Testis (tissue), 3 donors: ENCODE data around the gene SUSD6. TPM values are rescaled to one million over a fixed set of nuclear protein-coding genes. Genes with fewer than 3 reads are reported as not detected.

Experiments used
- DNase-seq: peaks from one replicate; pipeline ENCODE4 v3.0.0-alpha.2; 2019
- H3K27ac ChIP-seq, 2 donors: fragments of 200-600 bp; sonication (generic); one replicate each; pipeline ENCODE4 v1.5.1; 2019
- H3K27me3 ChIP-seq: fragments of 200-600 bp; sonication (generic); one replicate; pipeline ENCODE4 v1.5.1; 2019
- H3K36me3 ChIP-seq: fragments of 200-600 bp; sonication (generic); one replicate; pipeline ENCODE4 v1.5.1; 2017; ENCODE audit warnings: low read depth; ENCODE audit errors: missing control alignments
- H3K4me1 ChIP-seq: fragments of 200-600 bp; sonication (generic); one replicate; pipeline ENCODE4 v1.5.1; 2019
- H3K4me3 ChIP-seq, 2 donors: fragments of 200-600 bp; sonication (generic); one replicate each; pipeline ENCODE4 v1.5.1; 2017 to 2019
- H3K9me3 ChIP-seq: fragments of 200-600 bp; sonication (generic); one replicate; pipeline ENCODE4 v1.5.1; 2017
- CTCF ChIP-seq, 3 experiments: fragments of 450-650 bp in 2 of 3; fragments of 200-600 bp in 1 of 3; sonication (generic) in 1 of 3; IDR thresholded peaks; one replicate each; pipeline ENCODE4 v1.5.1; 2016 to 2019; ENCODE audit warnings: antibody characterized with exemption in 3 of 3, mild to moderate bottlenecking in 2 of 3, moderate library complexity in 1 of 3
- POLR2A ChIP-seq: fragments of 450-650 bp; IDR thresholded peaks from one replicate; pipeline ENCODE4 v1.6.1; 2017; ENCODE audit warnings: antibody characterized with exemption, mild to moderate bottlenecking, moderate library complexity
- WGBS, 2 donors: methylation state at CpG; one replicate each; pipeline ENCODE4 v1.1.5; 2018; 5-methylcytosine and 5-hydroxymethylcytosine counted together
- intact Hi-C: fragments of 100-400 bp; cut with DNase I; formaldehyde crosslinking; loops from one replicate; pipeline ENCODE4 v1.15.1; 2023; ENCODE audit warnings: low total_unique reads
- polyA plus RNA-seq: library from polyadenylated mRNA; stranded (reverse); fragments of 350-450 nt; fragmentation: Illumina TruSeq; extraction: RNeasy Lipid Tissue Mini Kit (QIAGEN cat#74804); gene quantifications from one replicate; pipeline ENCODE4 v1.2.3, GENCODE V29; 2014; ENCODE audit warnings: low read depth, low replicate concordance; ENCODE audit not compliant: insufficient read depth
- total RNA-seq, 2 donors: library from RNA; depleted of rRNA; stranded (reverse); fragments of >200 nt; gene quantifications; one replicate each; pipeline ENCODE4 v1.2.3, GENCODE V29; 2016

The SUSD6 gene
- total and polyA plus RNA-seq, 3 donors from 2014 or later, result 27.7 to 39.5 (median 38.7) TPM

GRCh38 chr14:69632593-69633151, 21.3 kb downstream of the SUSD6 start:
- TF ChIP-seq POLR2A, result no peak
- no peak for TF ChIP-seq CTCF (IDR thresholded peaks at IDR 0.05)
- 78 to 83% methylated on average over 6 of the region's 6 CpGs for WGBS, 2 donors
- Histone ChIP-seq H3K4me1 (peaks cover 40% of the 10 kb centered on the region), H3K27ac (no peak overlapping the region), H3K4me3 (no peak overlapping the region), H3K36me3 (no peaks in the 10 kb centered on the region), H3K9me3 (no peaks in the 10 kb centered on the region), H3K27me3 (no peaks in the 10 kb centered on the region)
- intact Hi-C loops, result no loop called here
- no peak for DNase-seq

- Histone ChIP-seq H3K9me3 (no peaks in the 10 kb centered on the region), H3K4me3 (no peak overlapping the region), H3K4me1 (peaks cover 45% of the 10 kb centered on the region), H3K27me3 (no peaks in the 10 kb centered on the region), H3K27ac (no peak overlapping the region), H3K36me3 (no peaks in the 10 kb centered on the region)
- TF ChIP-seq CTCF (IDR thresholded peaks at IDR 0.05) (no peak), POLR2A (no peak)
- intact Hi-C loops, result no loop called here
- WGBS, 2 donors, result 48 to 63% methylated on average over 3 to 4 of the region's 4 CpGs
- no peak for DNase-seq
These were observed 21.8 kb downstream of the SUSD6 start for GRCh38 chr14:69633238-69633637.

- Histone ChIP-seq H3K36me3 (no peaks in the 10 kb centered on the region), H3K9me3 (no peaks in the 10 kb centered on the region), H3K4me1 (peaks cover 51% of the 10 kb centered on the region), H3K4me3 (no peak overlapping the region), H3K27me3 (no peaks in the 10 kb centered on the region), H3K27ac (peak overlapping the region; percentile 1 to 64)
- no peak for TF ChIP-seq CTCF (IDR thresholded peaks at IDR 0.05)
- no peak for TF ChIP-seq POLR2A
- DNase-seq, result no peak
- WGBS, 2 donors, result 49 to 64% methylated on average over 4 of the region's 4 CpGs
- intact Hi-C loops, result no loop called here
These were observed 24.7 kb downstream of the SUSD6 start for GRCh38 chr14:69635981-69636639.

- H3K27ac ChIP-seq, result peak overlapping the region; percentile 1 to 64
- no peak overlapping the region for H3K4me3 ChIP-seq
- H3K36me3 ChIP-seq, result no peaks in the 10 kb centered on the region
- H3K9me3 ChIP-seq, result no peaks in the 10 kb centered on the region
- WGBS, 2 donors, result 80 to 81% methylated on average over 6 to 7 of the region's 7 CpGs
- DNase-seq, result no peak
- H3K4me1 ChIP-seq, result peaks cover 51% of the 10 kb centered on the region
- no peaks in the 10 kb centered on the region for H3K27me3 ChIP-seq
- intact Hi-C loops, result no loop called here
- no peak for TF ChIP-seq CTCF (IDR thresholded peaks at IDR 0.05)
- TF ChIP-seq POLR2A, result no peak
These were observed 25.5 kb downstream of the SUSD6 start for GRCh38 chr14:69636718-69637480.
